Prostate gland (tissue), 2 donors: ENCODE results near the gene CA5A. TPM values are rescaled to one million over a fixed set of nuclear protein-coding genes. Genes with fewer than 3 reads are reported as not detected.

Experiments used
- DNase-seq: peaks from one replicate; pipeline ENCODE4 v3.0.0-alpha.2; 2019; ENCODE audit warnings: low spot score
- H3K27ac ChIP-seq, 2 donors: fragments of 200-600 bp; sonication (generic); 2 replicates each; pipeline ENCODE4 v1.5.1; 2017 to 2019
- H3K27me3 ChIP-seq: fragments of 200-600 bp; sonication (generic); replicated peaks from 2 replicates; pipeline ENCODE4 v1.5.1; 2019; ENCODE audit not compliant: insufficient read depth
- H3K36me3 ChIP-seq, 2 donors: fragments of 200-600 bp; sonication (generic); 1 replicate in 1 of 2; 2 replicates in 1 of 2; pipeline versions ENCODE4 v1.5.1 to v1.8.1; 2017 to 2019
- H3K4me1 ChIP-seq: fragments of 200-600 bp; sonication (generic); replicated peaks from 2 replicates; pipeline ENCODE4 v1.5.1; 2019
- H3K4me3 ChIP-seq, 2 donors: fragments of 200-600 bp; sonication (generic); 2 replicates each; pipeline ENCODE4 v1.5.1; 2017 to 2019
- H3K9me3 ChIP-seq: fragments of 200-600 bp; sonication (generic); 2 replicates; pipeline ENCODE4 v1.5.1; 2017
- POLR2A ChIP-seq: fragments of 450-650 bp; IDR thresholded peaks from one replicate; pipeline ENCODE4 v1.6.1; 2016; ENCODE audit warnings: antibody characterized with exemption, mild to moderate bottlenecking
- POLR2AphosphoS5 ChIP-seq: sonication (generic); formaldehyde crosslinking; IDR thresholded peaks from one replicate; pipeline ENCODE4 v1.6.1; 2017; ENCODE audit warnings: antibody characterized with exemption
- WGBS: methylation state at CpG from one replicate; pipeline ENCODE4 v1.1.5; 2018; 5-methylcytosine and 5-hydroxymethylcytosine counted together
- intact Hi-C: fragments of 100-400 bp; cut with DNase I; formaldehyde crosslinking; loops from one replicate; pipeline ENCODE4 v1.14.2; 2022
- total RNA-seq, 2 donors: library from RNA; depleted of rRNA; stranded (reverse); fragments of >200 nt; gene quantifications; one replicate each; pipeline ENCODE4 v1.1.0, GENCODE V29; 2016
- TF ChIP-seq, protein P1 (sequence below), 4 experiments: fragments of 200-600 bp in 2 of 4; fragments of 450-650 bp in 2 of 4; sonication (generic) in 2 of 4; IDR thresholded peaks; 1 replicate in 3 of 4; 2 replicates in 1 of 4; pipeline ENCODE4 v1.5.1; 2016 to 2019; ENCODE audit warnings: antibody characterized with exemption in 4 of 4, mild to moderate bottlenecking in 2 of 4, moderate library complexity in 2 of 4

Gene CA5A
- total RNA-seq, 2 donors from 2014 or later, result not detected

- Histone ChIP-seq H3K36me3 (no peaks in the 10 kb centered on the region), H3K4me3 (no peak overlapping the region), H3K27ac (no peak overlapping the region), H3K27me3 (no peaks in the 10 kb centered on the region), H3K4me1 (peaks cover 5% of the 10 kb centered on the region), H3K9me3 (no peaks in the 10 kb centered on the region)
- intact Hi-C loops, result no loop called here
- DNase-seq, result no peak
- TF ChIP-seq POLR2AphosphoS5 (no peak), POLR2A (no peak)
- TF ChIP-seq, protein P1, sequence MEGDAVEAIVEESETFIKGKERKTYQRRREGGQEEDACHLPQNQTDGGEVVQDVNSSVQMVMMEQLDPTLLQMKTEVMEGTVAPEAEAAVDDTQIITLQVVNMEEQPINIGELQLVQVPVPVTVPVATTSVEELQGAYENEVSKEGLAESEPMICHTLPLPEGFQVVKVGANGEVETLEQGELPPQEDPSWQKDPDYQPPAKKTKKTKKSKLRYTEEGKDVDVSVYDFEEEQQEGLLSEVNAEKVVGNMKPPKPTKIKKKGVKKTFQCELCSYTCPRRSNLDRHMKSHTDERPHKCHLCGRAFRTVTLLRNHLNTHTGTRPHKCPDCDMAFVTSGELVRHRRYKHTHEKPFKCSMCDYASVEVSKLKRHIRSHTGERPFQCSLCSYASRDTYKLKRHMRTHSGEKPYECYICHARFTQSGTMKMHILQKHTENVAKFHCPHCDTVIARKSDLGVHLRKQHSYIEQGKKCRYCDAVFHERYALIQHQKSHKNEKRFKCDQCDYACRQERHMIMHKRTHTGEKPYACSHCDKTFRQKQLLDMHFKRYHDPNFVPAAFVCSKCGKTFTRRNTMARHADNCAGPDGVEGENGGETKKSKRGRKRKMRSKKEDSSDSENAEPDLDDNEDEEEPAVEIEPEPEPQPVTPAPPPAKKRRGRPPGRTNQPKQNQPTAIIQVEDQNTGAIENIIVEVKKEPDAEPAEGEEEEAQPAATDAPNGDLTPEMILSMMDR (IDR thresholded peaks at IDR 0.05), result no peak
- WGBS, result 96% methylated on average over 5 of the region's 5 CpGs
Observed at GRCh38 chr16:87948735-87949070, 12.4 kb upstream of the CA5A start.

GRCh38 chr16:87948119-87948545, 11.8 kb upstream of the CA5A start:
- no peak overlapping the region for H3K27ac ChIP-seq
- H3K36me3 ChIP-seq, result no peaks in the 10 kb centered on the region
- DNase-seq, result no peak
- TF ChIP-seq POLR2AphosphoS5 (no peak), POLR2A (no peak)
- TF ChIP-seq, protein P1 (IDR thresholded peaks at IDR 0.05), result no peak
- intact Hi-C loops, result no loop called here
- no peak overlapping the region for H3K4me3 ChIP-seq
- 63% methylated on average over 12 of the region's 12 CpGs for WGBS
- peaks cover 5% of the 10 kb centered on the region for H3K4me1 ChIP-seq
- H3K9me3 ChIP-seq, result no peaks in the 10 kb centered on the region
- H3K27me3 ChIP-seq, result no peaks in the 10 kb centered on the region

DNA sequence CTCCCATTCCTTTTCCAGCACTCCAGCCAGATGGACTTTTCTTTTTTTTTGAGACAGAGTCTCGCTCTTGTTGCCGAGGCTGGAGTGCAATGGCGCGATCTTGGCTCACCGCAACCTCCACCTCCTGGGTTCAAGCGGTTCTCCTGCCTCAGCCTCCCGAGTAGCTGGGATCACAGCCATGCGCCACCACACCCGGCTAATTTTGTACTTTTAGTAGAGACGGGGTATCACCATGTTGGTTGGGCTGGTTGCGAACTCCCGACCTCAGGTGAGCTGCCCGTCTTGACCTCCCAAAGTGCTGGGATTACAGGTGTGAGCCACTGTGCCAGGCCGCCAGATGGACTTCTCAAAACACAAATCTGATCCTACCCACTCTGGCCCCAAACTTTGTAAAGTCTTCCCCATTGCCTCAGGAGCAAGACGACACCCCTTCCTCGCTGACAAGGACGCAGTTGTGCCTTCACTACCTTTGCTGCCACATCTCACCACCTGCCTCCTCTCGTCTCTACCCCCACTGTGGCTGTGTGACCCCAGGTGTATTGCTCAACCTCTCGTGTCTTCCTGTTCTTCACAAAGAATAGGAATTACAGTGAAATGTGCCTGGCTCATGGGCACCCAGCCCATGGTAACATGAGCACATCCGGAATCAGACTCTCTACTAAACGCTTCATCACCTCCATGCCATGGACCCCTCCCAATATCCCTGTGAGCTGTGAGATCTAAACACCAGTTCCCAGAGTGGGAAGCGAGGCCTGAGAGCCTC, 11.2 kb upstream of the CA5A start:
- TF ChIP-seq POLR2A (no peak), POLR2AphosphoS5 (no peak)
- TF ChIP-seq, protein P1 (IDR thresholded peaks at IDR 0.05), result no peak
- H3K36me3 ChIP-seq, result no peaks in the 10 kb centered on the region
- no peak overlapping the region for H3K27ac ChIP-seq
- WGBS, result 84% methylated on average over 22 of the region's 22 CpGs
- H3K4me3 ChIP-seq, result no peak overlapping the region
- H3K27me3 ChIP-seq, result no peaks in the 10 kb centered on the region
- DNase-seq, result no peak
- intact Hi-C loops, result no loop called here
- peaks cover 1% of the 10 kb centered on the region for H3K4me1 ChIP-seq
- H3K9me3 ChIP-seq, result no peaks in the 10 kb centered on the region

DNA sequence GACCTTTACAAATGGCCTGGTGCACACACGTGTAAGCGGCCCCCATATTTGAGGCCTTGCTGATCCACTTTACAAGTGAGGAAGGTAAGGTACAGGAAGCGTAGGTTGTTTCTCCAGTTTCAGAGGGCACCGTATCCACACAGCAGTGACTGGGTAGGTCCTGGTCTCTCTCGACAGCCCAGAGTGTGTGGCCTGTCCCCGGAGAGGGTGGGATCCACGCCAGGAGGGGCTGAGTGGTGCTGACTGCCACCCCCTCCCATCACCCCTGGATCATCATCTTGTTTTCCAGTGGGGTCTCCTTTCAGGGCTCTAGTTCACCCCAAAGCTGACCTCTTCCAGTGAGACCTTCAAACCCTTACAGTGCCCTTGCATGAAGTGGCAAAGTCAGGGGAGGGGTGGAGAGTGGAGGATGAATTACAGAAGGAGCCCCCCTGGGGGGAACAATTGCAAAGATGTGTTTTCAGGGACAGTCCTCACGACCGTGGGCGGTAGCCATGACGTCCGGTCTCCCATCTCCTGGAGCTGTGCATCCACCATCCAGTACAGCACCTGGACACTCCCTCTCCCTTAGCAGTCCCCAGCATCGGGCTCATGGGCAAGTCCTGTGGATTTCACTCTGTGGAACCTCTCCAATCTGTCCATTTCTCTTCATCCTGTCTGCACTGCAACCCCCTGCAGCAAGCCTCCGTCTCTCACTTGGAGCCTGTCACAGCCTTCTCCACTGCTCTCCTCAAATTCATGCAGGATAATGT, 10.4 kb upstream of the CA5A start:
- Histone ChIP-seq H3K36me3 (no peaks in the 10 kb centered on the region), H3K27ac (peak overlapping the region in 1 of 2 donors; percentile 75), H3K9me3 (no peaks in the 10 kb centered on the region), H3K4me1 (no peaks in the 10 kb centered on the region), H3K27me3 (no peaks in the 10 kb centered on the region), H3K4me3 (no peak overlapping the region)
- WGBS, result 78% methylated on average over 14 of the region's 14 CpGs
- TF ChIP-seq, protein P1 (IDR thresholded peaks at IDR 0.05), result no peak
- TF ChIP-seq POLR2AphosphoS5, result no peak
- no peak for TF ChIP-seq POLR2A
- intact Hi-C loops, result no loop called here
- DNase-seq, result no peak
